ENCODE measurements around the gene MXRA8. TPM values are rescaled to one million over a fixed set of nuclear protein-coding genes. Genes with fewer than 3 reads are reported as not detected.

The MXRA8 gene
- total RNA-seq, 2 experiments from 2014 or later: 0.92 to 0.98 TPM

GRCh38 chr1:1354271-1355247 is 3.8 kb downstream of the MXRA8 start:
- Mint-ChIP-seq H3K9me3 (no peaks in the 10 kb centered on the region), H3K27ac (no peak overlapping the region), H3K4me1 (ENCODE audit: low read depth) (peaks cover 28% of the 10 kb centered on the region), H3K27me3 (peaks cover 12% of the 10 kb centered on the region), H3K36me3 (ENCODE audit: low read depth) (no peaks in the 10 kb centered on the region), H3K4me3 (no peak overlapping the region)
- ChIA-PET CTCF (interaction anchor here (0.6 to 3.8 kb wide), 3 partner anchors 17 to 96 kb away, joined by 3 to 40 read pairs (median 9); no protein-coding TSS in a partner anchor), POLR2A (interaction anchor here (0.6 to 1.1 kb wide), 3 partner anchors 17 to 239 kb away, joined by 3 to 4 read pairs (median 3); partner anchors contain the start of gene C1orf159)
- ATAC-seq: no peak
- TF ChIP-seq CTCF (IDR thresholded peaks at IDR 0.05): no peak
- intact Hi-C loops (cut with micrococcal nuclease): no loop called here
- no peak for DNase-seq

GRCh38 chr1:1353389-1354151 is 4.8 kb downstream of the MXRA8 start:
- POLR2A ChIA-PET: interaction anchor here (0.7 kb wide), 2 partner anchors 18 kb away, joined by 3 to 4 read pairs; no protein-coding TSS in a partner anchor
- intact Hi-C loops (cut with micrococcal nuclease): no loop called here
- TF ChIP-seq CTCF (IDR thresholded peaks at IDR 0.05): no peak
- peaks cover 20% of the 10 kb centered on the region for H3K4me1 Mint-ChIP-seq (ENCODE audit: low read depth)
- no peaks in the 10 kb centered on the region for H3K9me3 Mint-ChIP-seq
- no peak overlapping the region for H3K4me3 Mint-ChIP-seq
- H3K36me3 Mint-ChIP-seq (ENCODE audit: low read depth): no peaks in the 10 kb centered on the region
- CTCF ChIA-PET: interaction anchor here (3.8 kb wide), 1 partner anchor 18 kb away, joined by 40 read pairs; no protein-coding TSS in a partner anchor
- peaks cover 12% of the 10 kb centered on the region for H3K27me3 Mint-ChIP-seq
- no peak for ATAC-seq
- no peak overlapping the region for H3K27ac Mint-ChIP-seq
- DNase-seq: no peak

GRCh38 chr1:1352786-1353388 is 5.5 kb downstream of the MXRA8 start:
- ATAC-seq (no peak), DNase-seq (no peak)
- ChIA-PET CTCF (interaction anchor here (3.8 kb wide), 1 partner anchor 19 kb away, joined by 40 read pairs; no protein-coding TSS in a partner anchor), POLR2A (interaction anchor here (0.7 to 1.3 kb wide), 3 partner anchors 18 to 442 kb away, joined by 3 to 6 read pairs (median 3); no protein-coding TSS in a partner anchor)
- no peak for TF ChIP-seq CTCF (IDR thresholded peaks at IDR 0.05)
- Mint-ChIP-seq H3K27ac (no peak overlapping the region), H3K4me3 (peak overlapping the region; percentile 61), H3K9me3 (no peaks in the 10 kb centered on the region), H3K4me1 (ENCODE audit: low read depth) (peaks cover 17% of the 10 kb centered on the region), H3K36me3 (ENCODE audit: low read depth) (no peaks in the 10 kb centered on the region), H3K27me3 (peaks cover 12% of the 10 kb centered on the region)
- intact Hi-C loops (cut with micrococcal nuclease): no loop called here

- intact Hi-C loops (cut with micrococcal nuclease): no loop called here
- H3K27ac Mint-ChIP-seq: peak overlapping the region; percentile 49
- no peak for DNase-seq
- H3K4me3 Mint-ChIP-seq: peak overlapping the region; percentile 61
- H3K36me3 Mint-ChIP-seq (ENCODE audit: low read depth): no peaks in the 10 kb centered on the region
- H3K27me3 Mint-ChIP-seq: peaks cover 12% of the 10 kb centered on the region
- ATAC-seq: no peak
- H3K4me1 Mint-ChIP-seq (ENCODE audit: low read depth): peaks cover 22% of the 10 kb centered on the region
- ChIA-PET POLR2A (interaction anchor here (0.7 to 1.3 kb wide), 2 partner anchors 21 to 23 kb away, joined by 4 to 6 read pairs; partner anchors contain the start of gene AURKAIP1), CTCF (interaction anchor here (3.8 kb wide), 1 partner anchor 20 kb away, joined by 40 read pairs; no protein-coding TSS in a partner anchor)
- H3K9me3 Mint-ChIP-seq: no peaks in the 10 kb centered on the region
- TF ChIP-seq CTCF (IDR thresholded peaks at IDR 0.05): no peak
These were observed 6.6 kb downstream of the MXRA8 start for GRCh38 chr1:1351511-1352427.
